GM19099 (cell line): ENCODE results near the gene FCGR3A.

Source experiments
- POLR2A ChIP-seq: IDR thresholded peaks from 3 replicates; pipeline ENCODE4 v1.6.1; 2011; ENCODE audit warnings: low read depth; ENCODE audit not compliant: insufficient read length; ENCODE audit errors: extremely low read depth

The FCGR3A gene

GRCh38 chr1:161499099-161500039 lies 50.2 kb downstream of the FCGR3A start:
- TF ChIP-seq POLR2A: no peak

GRCh38 chr1:161498646-161499045 lies 51.0 kb downstream of the FCGR3A start:
- TF ChIP-seq POLR2A: no peak

- TF ChIP-seq POLR2A: no peak
Measured at GRCh38 chr1:161497961-161498360, 51.7 kb downstream of the FCGR3A start.

DNA sequence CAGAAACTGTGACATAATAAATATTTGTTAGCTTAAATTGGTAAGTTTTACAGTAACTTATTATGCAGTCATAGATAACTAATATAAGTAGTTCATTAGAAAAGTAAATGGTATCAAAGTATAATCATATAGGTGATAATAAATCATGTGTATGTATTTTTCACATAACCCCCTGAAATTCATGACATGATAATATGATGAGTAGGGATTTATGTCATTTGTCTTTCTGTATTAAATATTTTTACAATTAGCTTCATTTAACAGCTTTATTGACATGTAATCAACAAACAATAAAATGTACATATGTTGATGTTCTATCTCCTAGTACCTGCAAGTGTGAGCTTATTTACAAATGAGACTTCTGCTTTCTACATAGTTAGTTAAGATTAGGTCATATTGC lies 54.1 kb downstream of the FCGR3A start:
- TF ChIP-seq POLR2A: no peak

DNA sequence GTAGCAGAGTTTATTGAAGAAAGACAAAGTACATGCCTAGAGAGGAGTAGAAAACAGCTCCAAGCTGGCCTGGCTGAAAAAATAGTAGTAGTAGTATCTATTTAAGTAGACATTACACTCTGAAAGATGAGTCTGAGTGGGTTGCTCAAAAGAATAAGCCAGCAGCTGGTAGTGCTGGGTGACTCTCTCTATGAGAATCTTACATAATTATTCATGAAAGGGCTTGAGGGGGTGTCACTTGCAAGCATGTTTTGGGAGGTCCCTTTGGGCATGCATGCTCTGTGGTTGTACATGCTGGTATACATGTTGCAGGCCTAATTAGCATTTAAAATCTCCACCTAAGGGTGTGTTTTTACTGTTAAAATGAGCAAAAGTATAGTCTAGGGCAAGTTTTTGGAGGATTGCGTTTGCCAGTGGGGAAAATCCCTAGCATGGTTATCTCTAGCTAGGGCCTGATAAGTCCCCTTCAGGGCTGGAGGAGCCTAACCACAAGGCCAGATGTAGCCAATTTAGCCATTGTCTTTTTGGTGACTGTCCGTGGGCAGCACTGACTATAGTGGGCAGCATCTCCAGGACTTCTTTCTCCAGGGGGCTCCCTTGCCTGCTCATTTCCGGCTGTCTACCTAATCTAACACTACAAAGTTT lies 55.4 kb downstream of the FCGR3A start:
- TF ChIP-seq POLR2A: no peak

DNA sequence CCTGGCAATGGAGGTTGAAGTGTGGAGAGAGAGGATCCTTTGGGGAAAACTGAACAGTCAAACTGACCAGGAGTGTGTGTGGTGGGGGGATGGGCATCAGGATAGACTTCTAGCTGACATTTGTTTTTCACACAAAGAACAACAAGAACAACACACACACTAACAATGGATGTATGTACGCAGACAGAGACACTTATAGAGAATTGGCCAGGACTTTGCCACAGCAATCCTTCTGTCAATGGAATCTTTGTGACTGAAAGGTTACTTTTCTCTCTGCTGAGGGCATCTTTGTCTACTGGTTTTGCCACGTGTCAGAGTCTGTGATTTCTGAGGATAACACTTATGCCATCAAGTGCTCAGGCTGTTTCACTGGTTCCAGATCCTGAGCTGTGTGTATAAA lies 56.8 kb downstream of the FCGR3A start:
- no peak for TF ChIP-seq POLR2A
